Stimulated activated CD8-positive, alpha-beta memory T cell treated with anti-CD3 and anti-CD28 coated beads, Interleukin-4, amount 100 ng/mL, for 4 hours (primary cell): Measurements from ENCODE around the gene CTU2.

Experiments used
- DNase-seq, 2 donors: peaks; one replicate each; pipeline ENCODE4 v3.0.0-alpha.2; 2020; ENCODE audit warnings: low read depth in 2 of 2, low spot score in 1 of 2

CTU2 gene

GRCh38 chr16:88681084-88681680, 25.1 kb upstream of the CTU2 start:
- no peak for DNase-seq

- no peak for DNase-seq
Measured at GRCh38 chr16:88681709-88682451, 24.4 kb upstream of the CTU2 start.

- DNase-seq = no peak
Measured at GRCh38 chr16:88684569-88685155, 21.6 kb upstream of the CTU2 start.

GRCh38 chr16:88685156-88686061, 20.9 kb upstream of the CTU2 start:
- no peak for DNase-seq

GRCh38 chr16:88686062-88686438, 20.3 kb upstream of the CTU2 start:
- DNase-seq = no peak

- peak in 1 of 2 donors; percentile 73 for DNase-seq
Measured at GRCh38 chr16:88686439-88687253, 19.7 kb upstream of the CTU2 start, which contains the start of gene SNAI3. TSS of gene SNAI3 (minus strand) at chr16:88686507. CDS start at chr16:88686406, 101 bp downstream.

- no peak for DNase-seq
Measured at GRCh38 chr16:88687254-88687576, 19.1 kb upstream of the CTU2 start.

- no peak for DNase-seq
Measured at GRCh38 chr16:88687676-88688012, 18.7 kb upstream of the CTU2 start.

GRCh38 chr16:88688013-88688778, 18.1 kb upstream of the CTU2 start:
- DNase-seq = no peak

GRCh38 chr16:88690341-88691128, 15.8 kb upstream of the CTU2 start:
- DNase-seq = no peak

GRCh38 chr16:88691129-88691813, 15.0 kb upstream of the CTU2 start:
- DNase-seq = no peak

- DNase-seq = no peak
Measured at GRCh38 chr16:88691924-88692560, 14.3 kb upstream of the CTU2 start.

GRCh38 chr16:88692861-88693260, 13.4 kb upstream of the CTU2 start:
- DNase-seq = no peak

- DNase-seq = no peak
Measured at GRCh38 chr16:88693420-88694177, 12.7 kb upstream of the CTU2 start.

GRCh38 chr16:88694221-88695087, 11.8 kb upstream of the CTU2 start:
- DNase-seq = no peak

GRCh38 chr16:88695218-88695617, 11.1 kb upstream of the CTU2 start:
- no peak for DNase-seq

GRCh38 chr16:88695753-88696152, 10.6 kb upstream of the CTU2 start:
- DNase-seq = no peak
